HG03558 (cell line): ENCODE measurements around the gene ABI2.
"Not testable (repeated sequence)": the region's sequence is repeated elsewhere in the genome, so short reads cannot be mapped to it uniquely, and the experiment has no call there.

Experiments
- ATAC-seq: cut with Tn5 transposase; IDR thresholded peaks from one replicate; pipeline ENCODE4 v1.9.1; 2021; ENCODE audit warnings: moderate number of reproducible peaks; ENCODE audit not compliant: unreplicated experiment; ENCODE audit errors: extremely low read depth

The ABI2 gene

GRCh38 chr2:203352604-203353255 is 24.5 kb downstream of the ABI2 start:
- no peak for ATAC-seq

GRCh38 chr2:203354966-203355365 is 26.8 kb downstream of the ABI2 start:
- ATAC-seq: no peak

GRCh38 chr2:203359450-203359849 is 31.3 kb downstream of the ABI2 start:
- ATAC-seq: no peak

- ATAC-seq: no peak
Measured at GRCh38 chr2:203360833-203361430, 32.7 kb downstream of the ABI2 start.

- ATAC-seq: no peak
Measured at GRCh38 chr2:203361495-203361894, 33.3 kb downstream of the ABI2 start.

GRCh38 chr2:203361922-203362321 is 33.7 kb downstream of the ABI2 start:
- no peak for ATAC-seq

GRCh38 chr2:203366639-203367466 is 38.7 kb downstream of the ABI2 start:
- no peak for ATAC-seq

- not testable (repeated sequence) for ATAC-seq
Measured at GRCh38 chr2:203372706-203373105, 44.5 kb downstream of the ABI2 start.

GRCh38 chr2:203376173-203376572 is 48.0 kb downstream of the ABI2 start:
- ATAC-seq: no peak

- no peak for ATAC-seq
Measured at GRCh38 chr2:203379156-203379555, 51.0 kb downstream of the ABI2 start.

GRCh38 chr2:203383038-203383437 is 54.8 kb downstream of the ABI2 start:
- no peak for ATAC-seq

- ATAC-seq: not testable (repeated sequence)
Measured at GRCh38 chr2:203388153-203388552, 60.0 kb downstream of the ABI2 start.

- ATAC-seq: no peak
Measured at GRCh38 chr2:203394519-203395227, 66.5 kb downstream of the ABI2 start.

GRCh38 chr2:203395858-203396257 is 67.7 kb downstream of the ABI2 start:
- no peak for ATAC-seq

- ATAC-seq: no peak
Measured at GRCh38 chr2:203396667-203397066, 68.5 kb downstream of the ABI2 start.

GRCh38 chr2:203399031-203399430 is 70.8 kb downstream of the ABI2 start:
- ATAC-seq: no peak

- ATAC-seq: no peak
Measured at GRCh38 chr2:203400805-203401585, 72.8 kb downstream of the ABI2 start.

- no peak for ATAC-seq
Measured at GRCh38 chr2:203404996-203405395, 76.8 kb downstream of the ABI2 start.

GRCh38 chr2:203407496-203407895 is 79.3 kb downstream of the ABI2 start:
- no peak for ATAC-seq
